Stimulated activated CD8-positive, alpha-beta memory T cell treated with anti-CD3 and anti-CD28 coated beads, Interleukin-15, amount 100 ng/mL, for 1 hour (primary cell): Measurements from ENCODE around the gene LIME1.

Experiments used
- DNase-seq: peaks from one replicate; pipeline ENCODE4 v3.0.0-alpha.2; 2020; ENCODE audit warnings: low read depth

The LIME1 gene, protein sequence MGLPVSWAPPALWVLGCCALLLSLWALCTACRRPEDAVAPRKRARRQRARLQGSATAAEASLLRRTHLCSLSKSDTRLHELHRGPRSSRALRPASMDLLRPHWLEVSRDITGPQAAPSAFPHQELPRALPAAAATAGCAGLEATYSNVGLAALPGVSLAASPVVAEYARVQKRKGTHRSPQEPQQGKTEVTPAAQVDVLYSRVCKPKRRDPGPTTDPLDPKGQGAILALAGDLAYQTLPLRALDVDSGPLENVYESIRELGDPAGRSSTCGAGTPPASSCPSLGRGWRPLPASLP

DNA sequence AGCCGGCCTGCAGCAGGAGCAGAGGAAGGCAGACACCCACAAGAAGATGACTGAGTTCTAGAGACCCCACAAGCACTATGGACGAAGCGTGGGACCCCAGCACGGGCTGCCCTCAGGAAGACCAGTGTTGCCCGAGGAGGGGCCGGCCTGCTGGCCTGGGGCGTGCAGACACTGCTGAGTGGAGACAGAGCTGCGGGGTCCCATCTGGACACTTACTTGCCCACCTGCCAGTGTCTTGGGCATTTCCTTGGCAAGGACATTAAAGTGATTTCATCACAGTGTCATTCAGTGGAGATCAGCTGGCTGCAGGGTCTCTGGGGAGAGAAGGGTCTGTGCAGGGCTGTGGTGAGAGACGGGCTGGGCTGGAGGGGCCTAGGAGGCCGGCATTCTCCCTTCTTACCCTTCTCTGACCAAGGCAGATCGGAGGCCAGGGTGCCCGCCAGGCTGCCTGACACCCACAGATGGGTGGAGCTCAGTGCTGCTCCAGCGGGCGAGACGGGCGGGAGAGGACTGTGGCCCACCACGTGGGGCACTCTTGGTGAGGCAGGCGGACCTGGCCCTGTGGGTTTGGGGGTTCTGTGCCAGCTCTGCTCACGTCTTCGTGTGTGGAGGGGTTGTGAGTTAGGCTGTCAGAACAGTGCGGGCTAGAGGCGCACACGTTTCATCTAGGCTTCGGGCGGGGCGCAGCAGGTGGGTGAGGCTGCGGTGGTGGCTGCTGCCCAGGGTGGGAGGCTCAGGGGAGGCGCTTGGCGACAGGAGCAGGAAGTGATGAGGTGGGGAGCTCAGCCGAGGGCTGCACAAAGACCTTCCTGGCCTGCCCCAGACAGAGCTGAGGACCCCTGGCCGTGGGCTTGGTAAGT, at the start of gene LIME1:
TSS of gene LIME1 (plus strand) at position 806 of the 860 bp plus-strand sequence. CDS start 886 bp downstream, outside the sequence.
- DNase-seq, result peak; percentile 50

DNA sequence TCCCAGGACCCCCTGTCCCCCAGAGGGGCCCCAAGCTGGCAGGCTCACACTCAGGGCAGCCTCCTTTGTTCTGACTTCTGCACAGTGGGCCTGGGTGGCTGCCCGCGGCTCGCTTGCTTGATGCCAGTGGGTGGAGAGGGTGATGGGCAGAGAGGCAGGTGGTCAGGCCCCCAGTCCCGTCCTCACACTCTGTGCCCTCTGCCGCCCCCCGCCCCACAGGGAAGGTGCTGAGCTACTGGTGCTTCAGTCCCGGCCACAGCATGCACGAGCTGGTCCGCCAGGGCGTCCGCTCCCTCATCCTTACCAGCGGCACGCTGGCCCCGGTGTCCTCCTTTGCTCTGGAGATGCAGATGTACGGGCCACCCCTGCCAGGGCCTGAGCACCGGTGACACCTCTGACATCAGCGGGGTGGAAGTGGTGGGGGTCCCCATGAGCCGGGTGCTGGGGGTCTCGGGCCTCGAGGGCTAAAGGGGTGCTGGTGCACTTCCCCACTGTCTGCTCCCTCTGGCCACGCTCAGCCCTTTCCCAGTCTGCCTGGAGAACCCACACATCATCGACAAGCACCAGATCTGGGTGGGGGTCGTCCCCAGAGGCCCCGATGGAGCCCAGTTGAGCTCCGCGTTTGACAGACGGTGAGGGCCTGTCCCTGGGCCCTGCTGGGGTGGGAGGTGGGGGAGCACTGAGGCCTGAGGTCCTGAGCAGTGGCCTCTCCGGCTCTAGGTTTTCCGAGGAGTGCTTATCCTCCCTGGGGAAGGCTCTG, 48.9 kb upstream of the LIME1 start:
- no peak for DNase-seq

DNA sequence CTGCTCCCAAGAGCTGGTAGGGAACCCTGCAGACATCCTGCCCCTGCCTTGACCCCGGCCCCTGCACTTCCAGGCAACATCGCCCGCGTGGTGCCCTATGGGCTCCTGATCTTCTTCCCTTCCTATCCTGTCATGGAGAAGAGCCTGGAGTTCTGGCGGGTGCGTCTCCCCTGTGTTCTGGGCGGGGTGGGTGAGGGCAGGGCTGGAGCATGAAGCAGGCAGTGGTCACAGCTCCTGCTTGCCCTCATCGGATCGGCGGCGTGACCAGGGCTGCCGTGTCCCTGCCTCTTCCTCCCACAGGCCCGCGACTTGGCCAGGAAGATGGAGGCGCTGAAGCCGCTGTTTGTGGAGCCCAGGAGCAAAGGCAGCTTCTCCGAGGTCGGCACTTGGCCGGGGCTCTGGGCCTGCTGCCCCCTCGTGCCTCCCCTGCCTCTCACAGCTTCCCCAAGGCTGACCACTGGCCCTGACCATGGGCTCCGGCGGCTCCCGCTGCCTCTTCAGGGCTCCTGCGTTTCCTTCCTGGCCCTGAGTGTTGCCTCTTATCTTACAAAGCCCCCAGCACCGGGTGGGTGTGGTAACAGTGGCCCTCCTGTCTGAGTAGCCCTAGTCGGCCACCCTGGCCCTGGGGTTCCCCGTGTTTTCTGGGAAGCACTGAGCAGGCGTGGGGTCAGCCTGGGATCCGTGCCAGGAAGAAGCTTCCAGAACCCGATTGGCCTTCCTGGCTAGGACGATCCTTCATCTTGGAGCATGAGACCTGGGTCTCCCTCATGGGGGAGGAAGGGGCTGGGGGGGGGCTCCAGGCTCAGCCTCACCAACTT, 48.0 kb upstream of the LIME1 start:
- no peak for DNase-seq

DNA sequence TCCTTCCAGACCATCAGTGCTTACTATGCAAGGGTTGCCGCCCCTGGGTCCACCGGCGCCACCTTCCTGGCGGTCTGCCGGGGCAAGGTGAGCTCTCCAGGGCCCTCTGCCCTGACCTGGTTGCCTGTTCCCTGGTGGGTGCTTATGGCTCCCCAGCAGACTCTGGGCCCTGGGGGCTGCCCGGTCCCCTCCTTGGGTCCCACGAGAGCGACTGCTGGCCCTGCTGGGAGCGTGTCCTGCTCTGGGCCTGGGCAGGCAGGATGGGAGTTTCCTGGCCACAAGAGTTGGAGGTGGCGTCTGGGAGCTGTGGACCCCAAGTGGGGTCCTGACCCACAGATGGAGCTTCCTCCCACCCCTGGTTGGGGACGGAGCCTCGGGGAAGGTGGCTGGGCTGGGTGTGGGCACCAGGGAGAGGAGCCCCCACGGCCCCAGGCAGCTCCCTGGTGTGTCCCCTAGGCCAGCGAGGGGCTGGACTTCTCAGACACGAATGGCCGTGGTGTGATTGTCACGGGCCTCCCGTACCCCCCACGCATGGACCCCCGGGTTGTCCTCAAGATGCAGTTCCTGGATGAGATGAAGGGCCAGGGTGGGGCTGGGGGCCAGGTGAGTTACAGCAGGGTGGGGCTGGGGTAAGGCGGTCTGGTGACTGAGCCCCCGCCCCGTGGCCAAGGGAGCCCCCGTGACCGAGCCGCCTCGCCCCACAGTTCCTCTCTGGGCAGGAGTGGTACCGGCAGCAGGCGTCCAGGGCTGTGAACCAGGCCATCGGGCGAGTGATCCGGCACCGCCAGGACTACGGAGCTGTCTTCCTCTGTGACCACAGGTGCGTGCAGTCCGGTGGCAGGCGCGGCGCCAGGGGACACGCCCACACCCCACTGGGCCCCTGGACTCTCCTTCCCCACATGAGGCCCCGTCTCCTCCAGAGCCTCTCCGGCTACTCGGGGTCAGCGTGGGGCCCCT, 47.1 kb upstream of the LIME1 start:
- DNase-seq, result no peak

DNA sequence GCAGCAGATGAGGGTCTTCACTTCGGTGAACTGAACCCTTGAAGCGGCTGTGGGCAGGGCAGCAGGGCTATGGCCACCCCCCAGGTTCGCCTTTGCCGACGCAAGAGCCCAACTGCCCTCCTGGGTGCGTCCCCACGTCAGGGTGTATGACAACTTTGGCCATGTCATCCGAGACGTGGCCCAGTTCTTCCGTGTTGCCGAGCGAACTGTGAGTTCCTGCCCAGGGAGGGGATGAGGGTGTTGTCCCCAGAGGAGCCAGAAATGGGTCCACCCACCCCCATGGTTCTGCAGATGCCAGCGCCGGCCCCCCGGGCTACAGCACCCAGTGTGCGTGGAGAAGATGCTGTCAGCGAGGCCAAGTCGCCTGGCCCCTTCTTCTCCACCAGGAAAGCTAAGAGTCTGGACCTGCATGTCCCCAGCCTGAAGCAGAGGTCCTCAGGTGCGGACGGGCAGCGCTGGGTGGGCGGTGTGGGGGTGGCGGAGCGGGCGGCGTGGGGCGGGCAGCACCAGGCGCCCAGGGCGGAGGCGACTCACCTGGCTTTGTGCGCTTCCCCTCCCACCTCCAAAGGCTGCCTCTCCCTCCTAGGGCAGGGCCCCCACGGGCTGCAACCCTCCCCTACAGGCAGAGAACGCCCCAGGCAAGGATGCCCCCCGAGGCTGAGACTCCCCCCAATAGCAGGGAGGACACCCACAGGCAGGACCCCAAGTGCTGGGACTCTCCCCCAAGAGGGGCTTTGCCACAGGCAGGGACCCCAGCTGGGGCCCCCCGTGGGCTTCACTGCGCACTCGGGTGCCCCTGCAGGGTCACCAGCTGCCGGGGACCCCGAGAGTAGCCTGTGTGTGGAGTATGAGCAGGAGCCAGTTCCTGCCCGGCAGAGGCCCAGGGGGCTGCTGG, 46.2 kb upstream of the LIME1 start:
- no peak for DNase-seq

DNA sequence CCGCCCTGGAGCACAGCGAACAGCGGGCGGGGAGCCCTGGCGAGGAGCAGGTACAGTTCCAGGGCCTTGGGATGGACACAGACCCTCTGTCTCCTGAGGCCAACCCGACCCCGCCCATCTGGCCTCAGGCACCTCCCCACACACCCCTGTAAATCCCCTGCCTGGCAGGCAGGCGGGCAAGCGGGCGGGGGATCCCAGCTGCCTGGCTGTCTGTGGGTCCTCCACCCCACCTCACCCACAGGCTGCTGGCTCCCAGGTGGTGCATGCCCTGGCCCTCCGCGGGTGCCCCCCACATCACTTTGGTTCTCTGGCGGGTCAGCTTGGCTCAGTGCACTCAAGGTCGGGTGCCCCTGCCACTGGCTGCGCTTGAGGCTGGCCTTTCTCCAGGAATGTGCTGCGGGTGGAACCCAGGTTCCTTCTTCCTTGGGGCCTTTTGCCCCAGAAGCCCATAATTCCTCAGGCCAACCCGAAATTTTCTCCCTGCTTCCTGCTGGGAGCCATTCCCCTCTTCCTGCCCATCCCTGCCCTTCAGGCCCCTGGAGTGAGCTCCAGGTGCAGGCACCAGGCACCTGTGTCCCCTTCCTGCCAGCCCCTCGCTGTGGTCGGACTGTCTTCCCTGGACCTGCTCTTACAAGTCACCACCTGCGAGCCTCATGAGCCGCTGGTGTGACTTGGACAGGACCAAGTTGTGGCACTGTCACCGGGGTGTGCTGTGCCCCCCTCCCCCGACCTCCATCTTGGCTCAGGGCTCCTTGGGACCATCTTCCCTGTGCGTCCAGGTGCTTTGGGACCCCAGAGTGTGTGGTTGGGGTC, 45.4 kb upstream of the LIME1 start:
- DNase-seq, result no peak

DNA sequence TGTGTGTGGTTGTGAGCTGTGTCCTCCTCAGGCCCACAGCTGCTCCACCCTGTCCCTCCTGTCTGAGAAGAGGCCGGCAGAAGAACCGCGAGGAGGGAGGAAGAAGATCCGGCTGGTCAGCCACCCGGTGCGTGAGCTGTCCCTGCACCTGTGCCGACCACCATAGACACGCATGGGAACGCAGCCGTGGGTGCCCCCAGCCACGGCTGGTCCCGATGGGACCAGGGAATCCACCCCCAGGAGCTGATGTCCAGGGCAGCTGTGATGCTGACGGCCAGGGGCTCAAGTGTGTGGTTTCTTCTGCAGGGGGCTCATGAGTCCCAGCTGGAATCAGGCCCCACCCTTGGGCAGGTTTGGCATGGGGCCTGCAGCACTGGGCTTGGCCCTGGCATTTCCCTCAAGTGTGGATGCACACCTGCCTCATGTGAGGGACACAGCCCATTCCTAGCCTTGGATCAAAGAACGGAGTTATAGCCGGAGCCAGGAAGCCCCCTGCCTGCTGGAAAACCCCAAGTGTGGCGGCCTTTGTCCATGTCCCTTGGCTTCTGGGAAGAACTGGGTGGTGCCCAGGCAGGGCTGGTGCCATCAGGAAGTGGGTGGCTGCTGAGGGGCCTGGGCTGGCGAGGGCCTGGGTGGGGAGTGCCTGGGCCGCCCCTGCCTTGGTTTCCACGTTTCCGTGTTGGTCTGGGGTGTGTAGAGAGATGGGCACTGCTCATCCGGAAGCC, 44.6 kb upstream of the LIME1 start:
- no peak for DNase-seq

DNA sequence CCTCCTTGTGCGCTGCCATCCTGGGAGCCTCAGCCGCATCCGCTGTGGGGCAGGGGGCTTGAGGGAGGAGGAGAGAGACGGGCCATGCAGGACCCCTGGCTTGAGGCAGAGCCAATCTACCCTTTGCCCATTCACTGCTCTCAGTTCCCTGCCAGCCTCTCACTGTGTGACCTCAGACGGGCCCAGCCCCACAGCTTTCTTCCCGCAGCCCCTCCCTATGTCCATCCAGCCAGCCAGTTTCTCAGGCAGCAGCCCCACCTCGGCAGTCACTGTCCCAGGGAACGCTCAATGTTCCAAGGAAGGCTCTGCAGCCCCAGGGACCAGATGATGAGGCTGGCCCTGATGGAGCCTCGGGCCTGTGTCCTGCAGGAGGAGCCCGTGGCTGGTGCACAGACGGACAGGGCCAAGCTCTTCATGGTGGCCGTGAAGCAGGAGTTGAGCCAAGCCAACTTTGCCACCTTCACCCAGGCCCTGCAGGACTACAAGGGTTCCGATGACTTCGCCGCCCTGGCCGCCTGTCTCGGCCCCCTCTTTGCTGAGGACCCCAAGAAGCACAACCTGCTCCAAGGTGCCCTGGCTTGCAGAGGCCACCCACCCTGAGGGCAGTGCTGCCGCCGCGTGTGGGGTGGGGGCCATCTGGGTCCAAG, 43.9 kb upstream of the LIME1 start:
- no peak for DNase-seq

DNA sequence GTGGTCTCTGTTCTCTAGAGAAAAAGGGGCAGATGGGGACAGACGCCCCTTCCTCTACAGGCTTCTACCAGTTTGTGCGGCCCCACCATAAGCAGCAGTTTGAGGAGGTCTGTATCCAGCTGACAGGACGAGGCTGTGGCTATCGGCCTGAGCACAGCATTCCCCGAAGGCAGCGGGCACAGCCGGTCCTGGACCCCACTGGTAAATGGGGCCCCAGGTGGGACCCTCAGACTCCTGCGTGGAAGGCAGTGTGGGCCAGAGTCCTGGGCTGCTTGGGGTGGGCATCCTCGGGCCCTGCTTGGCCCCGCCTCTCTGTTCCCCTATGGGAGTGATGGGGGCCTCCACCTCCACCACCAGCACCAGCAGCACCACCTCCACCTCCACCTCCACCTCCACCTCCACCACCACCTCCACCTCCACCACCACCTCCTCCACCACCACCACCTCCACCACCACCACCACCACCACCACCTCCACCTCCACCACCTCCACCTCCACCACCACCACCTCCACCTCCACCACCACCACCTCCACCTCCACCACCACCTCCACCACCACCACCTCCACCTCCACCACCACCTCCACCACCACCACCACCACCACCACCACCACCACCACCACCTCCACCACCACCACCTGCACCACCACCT, 43.3 kb upstream of the LIME1 start:
- no peak for DNase-seq

DNA sequence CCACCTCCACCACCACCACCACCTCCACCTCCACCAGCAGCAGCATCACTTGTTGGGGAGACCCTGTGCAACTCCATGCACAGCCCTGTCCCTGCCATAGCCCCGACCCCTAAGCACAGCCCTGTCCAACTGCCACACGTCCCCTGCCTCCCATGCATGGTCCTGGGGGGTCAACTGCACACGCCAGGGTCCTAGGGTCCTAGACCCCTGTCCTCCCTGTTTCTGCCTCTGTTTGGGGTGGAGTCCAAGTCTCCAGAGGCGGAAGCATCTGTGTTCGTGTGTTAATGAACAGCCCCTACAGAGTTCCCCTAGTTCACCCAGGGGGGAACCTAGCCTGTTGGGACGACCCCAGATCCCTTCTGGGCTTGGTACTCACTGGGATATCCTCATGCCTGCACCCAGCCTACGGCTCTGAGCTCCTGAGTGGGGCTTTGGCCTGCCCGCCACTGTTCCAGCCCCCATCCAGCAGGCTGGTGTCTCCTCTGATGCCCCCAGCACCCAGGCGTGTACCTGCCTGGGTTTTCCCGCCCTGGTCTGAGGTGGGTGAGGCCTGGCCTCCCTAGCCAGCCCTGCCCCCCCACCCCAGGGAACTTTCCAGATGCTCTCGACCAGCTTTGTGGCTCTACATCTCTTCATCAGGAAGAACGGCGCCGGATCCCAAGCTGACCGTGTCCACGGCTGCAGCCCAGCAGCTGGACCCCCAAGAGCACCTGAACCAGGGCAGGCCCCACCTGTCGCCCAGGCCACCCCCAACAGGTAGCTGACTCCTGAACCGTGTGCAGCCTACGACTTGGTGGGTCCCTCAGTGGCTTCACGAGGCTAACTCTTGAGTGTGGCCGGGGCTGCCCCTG, 42.5 kb upstream of the LIME1 start:
- DNase-seq, result no peak

DNA sequence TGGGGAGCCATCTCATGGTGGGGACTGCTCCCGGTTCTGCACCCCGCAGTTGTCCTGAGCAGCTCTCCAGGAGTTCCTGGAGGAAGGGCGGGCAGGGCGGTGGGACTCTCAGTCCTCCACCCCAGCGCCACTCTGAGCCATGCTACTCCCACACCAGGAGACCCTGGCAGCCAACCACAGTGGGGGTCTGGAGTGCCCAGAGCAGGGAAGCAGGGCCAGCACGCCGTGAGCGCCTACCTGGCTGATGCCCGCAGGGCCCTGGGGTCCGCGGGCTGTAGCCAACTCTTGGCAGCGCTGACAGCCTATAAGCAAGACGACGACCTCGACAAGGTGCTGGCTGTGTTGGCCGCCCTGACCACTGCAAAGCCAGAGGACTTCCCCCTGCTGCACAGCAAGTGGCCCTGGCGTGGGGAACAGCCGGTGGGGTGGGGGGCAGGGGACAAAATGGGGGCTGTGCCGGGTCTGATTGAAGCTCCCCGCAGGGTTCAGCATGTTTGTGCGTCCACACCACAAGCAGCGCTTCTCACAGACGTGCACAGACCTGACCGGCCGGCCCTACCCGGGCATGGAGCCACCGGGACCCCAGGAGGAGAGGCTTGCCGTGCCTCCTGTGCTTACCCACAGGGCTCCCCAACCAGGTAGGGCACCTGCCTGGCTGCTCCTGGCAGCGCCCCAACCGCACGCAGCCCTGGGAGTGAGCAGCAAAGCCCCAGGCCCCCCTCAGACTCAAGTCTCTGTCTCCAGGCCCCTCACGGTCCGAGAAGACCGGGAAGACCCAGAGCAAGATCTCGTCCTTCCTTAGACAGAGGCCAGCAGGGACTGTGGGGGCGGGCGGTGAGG, 41.7 kb upstream of the LIME1 start:
- DNase-seq, result no peak

DNA sequence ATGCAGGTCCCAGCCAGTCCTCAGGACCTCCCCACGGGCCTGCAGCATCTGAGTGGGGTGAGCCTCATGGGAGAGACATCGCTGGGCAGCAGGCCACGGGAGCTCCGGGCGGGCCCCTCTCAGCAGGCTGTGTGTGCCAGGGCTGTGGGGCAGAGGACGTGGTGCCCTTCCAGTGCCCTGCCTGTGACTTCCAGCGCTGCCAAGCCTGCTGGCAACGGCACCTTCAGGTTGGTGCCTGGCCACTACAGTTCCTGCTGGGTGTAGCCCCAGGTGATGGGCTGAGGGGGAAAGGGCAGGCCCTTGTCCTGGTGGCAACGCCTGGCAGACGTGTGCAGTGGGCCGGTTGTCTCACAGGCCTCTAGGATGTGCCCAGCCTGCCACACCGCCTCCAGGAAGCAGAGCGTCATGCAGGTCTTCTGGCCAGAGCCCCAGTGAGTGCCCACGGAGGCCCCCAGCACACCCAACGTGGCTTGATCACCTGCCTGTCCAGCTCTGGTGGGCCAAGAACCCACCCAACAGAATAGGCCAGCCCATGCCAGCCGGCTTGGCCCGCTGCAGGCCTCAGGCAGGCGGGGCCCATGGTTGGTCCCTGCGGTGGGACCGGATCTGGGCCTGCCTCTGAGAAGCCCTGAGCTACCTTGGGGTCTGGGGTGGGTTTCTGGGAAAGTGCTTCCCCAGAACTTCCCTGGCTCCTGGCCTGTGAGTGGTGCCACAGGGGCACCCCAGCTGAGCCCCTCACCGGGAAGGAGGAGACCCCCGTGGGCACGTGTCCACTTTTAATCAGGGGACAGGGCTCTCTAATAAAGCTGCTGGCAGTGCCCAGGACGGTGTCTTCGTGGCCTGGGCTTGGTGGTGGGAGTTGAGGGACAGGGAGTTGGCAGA, 40.8 kb upstream of the LIME1 start:
- DNase-seq, result no peak

DNA sequence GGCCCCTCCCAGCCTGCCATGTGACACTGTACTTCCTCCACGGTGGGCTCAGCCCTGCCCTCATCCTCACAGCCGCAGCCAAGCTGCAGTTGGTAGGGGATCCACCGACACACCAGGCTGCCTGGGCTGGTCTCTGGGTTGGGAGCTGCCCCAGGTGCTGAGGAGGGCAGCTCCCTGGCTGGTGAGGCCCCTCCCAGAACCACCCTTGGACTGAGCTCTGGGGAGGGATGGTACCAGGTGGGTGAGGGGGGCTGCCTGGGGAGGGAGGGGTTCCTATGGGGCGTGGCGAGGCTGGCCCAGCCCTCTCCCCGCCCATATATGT, 40.2 kb upstream of the LIME1 start:
- no peak for DNase-seq
